ENCODE data around the gene CCR5. TPM values are rescaled to one million over a fixed set of nuclear protein-coding genes. Genes with fewer than 3 reads are reported as not detected.

The CCR5 gene
- polyA plus RNA-seq, 3 donors, result 1.2 to 3.6 (median 3.1) TPM

DNA sequence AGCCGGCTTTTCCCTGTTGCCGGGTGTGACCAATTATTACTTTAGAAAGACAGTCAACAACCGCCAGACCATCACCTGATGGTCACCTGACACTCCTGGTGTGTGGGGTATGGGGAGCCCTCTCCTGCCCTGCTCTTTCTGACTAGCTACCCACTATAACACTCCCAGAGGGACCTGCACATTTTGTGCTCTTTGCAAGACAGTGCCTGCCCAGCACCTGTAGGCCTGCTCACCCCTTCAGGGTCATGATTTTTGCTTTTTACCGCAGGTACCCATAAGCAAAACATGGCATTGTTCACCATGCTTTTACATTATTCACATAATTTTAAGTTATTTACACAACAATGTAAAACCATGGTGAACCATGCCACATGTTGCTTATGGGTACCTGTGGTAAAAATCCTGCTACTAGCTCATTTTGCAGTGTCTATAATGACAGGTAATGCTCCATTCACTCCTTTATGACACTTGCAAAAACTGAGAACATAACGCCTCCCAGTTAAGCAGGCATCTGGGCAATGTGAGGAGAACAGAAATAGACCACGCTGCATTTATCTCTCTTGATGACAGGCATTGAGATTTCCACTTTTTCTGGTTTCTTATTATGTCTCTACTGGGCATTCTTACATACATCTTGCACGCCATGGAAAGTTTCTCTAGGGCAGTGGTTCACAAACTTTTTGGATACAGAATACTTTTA lies 46.2 kb downstream of the CCR5 start:
- no peak for DNase-seq
- H3K4me1 Mint-ChIP-seq, result peaks cover 30% of the 10 kb centered on the region
- no peaks in the 10 kb centered on the region for H3K79me2 ChIP-seq (ENCODE audit: insufficient read depth, low read length)
- H3K27ac Mint-ChIP-seq, result no peak overlapping the region
- no peak overlapping the region for H3K27ac ChIP-seq (ENCODE audit: low read depth in 1 of 2, low read length in 2 of 2)
- H3K9me3 Mint-ChIP-seq, result peaks cover 0 to 3% (median 0%) of the 10 kb centered on the region in 7 donors
- WGBS (ENCODE audit: insufficient coverage), result 100% methylated on average over 2 of the region's 7 CpGs
- no peaks in the 10 kb centered on the region for H3K9me3 ChIP-seq (replicated peaks in 1 of 2; ENCODE audit: control insufficient read depth in 1 of 2, insufficient read depth in 1 of 2, low read length in 2 of 2)
- peaks cover 0 to 2% (median 1%) of the 10 kb centered on the region in 3 donors for H3K27me3 Mint-ChIP-seq (ENCODE audit: low read depth in 3 of 3)
- intact Hi-C loops (cut with micrococcal nuclease), result no loop called here
- H3K4me2 ChIP-seq (replicated peaks; ENCODE audit: extremely low read depth, low read length, poor library complexity, severe bottlenecking), result no peak overlapping the region
- no peak overlapping the region for H3K9ac ChIP-seq (ENCODE audit: insufficient read depth, low read length, poor library complexity, severe bottlenecking)
- H3K27me3 ChIP-seq (ENCODE audit: control insufficient read depth in 2 of 2, insufficient read depth in 2 of 2, low read length in 2 of 2), result no peaks in the 10 kb centered on the region
- peak overlapping the region; percentile 36 for H2AFZ ChIP-seq (ENCODE audit: insufficient read depth, low read depth, low read length, poor library complexity, severe bottlenecking)
- no peak overlapping the region for H3K4me3 Mint-ChIP-seq
- TF ChIP-seq, protein P1, sequence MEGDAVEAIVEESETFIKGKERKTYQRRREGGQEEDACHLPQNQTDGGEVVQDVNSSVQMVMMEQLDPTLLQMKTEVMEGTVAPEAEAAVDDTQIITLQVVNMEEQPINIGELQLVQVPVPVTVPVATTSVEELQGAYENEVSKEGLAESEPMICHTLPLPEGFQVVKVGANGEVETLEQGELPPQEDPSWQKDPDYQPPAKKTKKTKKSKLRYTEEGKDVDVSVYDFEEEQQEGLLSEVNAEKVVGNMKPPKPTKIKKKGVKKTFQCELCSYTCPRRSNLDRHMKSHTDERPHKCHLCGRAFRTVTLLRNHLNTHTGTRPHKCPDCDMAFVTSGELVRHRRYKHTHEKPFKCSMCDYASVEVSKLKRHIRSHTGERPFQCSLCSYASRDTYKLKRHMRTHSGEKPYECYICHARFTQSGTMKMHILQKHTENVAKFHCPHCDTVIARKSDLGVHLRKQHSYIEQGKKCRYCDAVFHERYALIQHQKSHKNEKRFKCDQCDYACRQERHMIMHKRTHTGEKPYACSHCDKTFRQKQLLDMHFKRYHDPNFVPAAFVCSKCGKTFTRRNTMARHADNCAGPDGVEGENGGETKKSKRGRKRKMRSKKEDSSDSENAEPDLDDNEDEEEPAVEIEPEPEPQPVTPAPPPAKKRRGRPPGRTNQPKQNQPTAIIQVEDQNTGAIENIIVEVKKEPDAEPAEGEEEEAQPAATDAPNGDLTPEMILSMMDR (IDR thresholded peaks at IDR 0.05), result no peak
- H3K4me3 ChIP-seq (replicated peaks in 1 of 3; ENCODE audit: low read depth in 2 of 3, low read length in 3 of 3), result no peak overlapping the region
- H3K4me1 ChIP-seq (ENCODE audit: control insufficient read depth in 1 of 2, insufficient read depth in 2 of 2, low read length in 2 of 2), result peaks cover 6 to 13% of the 10 kb centered on the region in 2 donors
- no peaks in the 10 kb centered on the region for H3K36me3 Mint-ChIP-seq
- H4K20me1 ChIP-seq (ENCODE audit: insufficient read depth, low read length), result no peaks in the 10 kb centered on the region
- H3K36me3 ChIP-seq (replicated peaks in 1 of 2; ENCODE audit: control insufficient read depth in 1 of 2, insufficient read depth in 2 of 2, low read length in 2 of 2), result no peaks in the 10 kb centered on the region

DNA sequence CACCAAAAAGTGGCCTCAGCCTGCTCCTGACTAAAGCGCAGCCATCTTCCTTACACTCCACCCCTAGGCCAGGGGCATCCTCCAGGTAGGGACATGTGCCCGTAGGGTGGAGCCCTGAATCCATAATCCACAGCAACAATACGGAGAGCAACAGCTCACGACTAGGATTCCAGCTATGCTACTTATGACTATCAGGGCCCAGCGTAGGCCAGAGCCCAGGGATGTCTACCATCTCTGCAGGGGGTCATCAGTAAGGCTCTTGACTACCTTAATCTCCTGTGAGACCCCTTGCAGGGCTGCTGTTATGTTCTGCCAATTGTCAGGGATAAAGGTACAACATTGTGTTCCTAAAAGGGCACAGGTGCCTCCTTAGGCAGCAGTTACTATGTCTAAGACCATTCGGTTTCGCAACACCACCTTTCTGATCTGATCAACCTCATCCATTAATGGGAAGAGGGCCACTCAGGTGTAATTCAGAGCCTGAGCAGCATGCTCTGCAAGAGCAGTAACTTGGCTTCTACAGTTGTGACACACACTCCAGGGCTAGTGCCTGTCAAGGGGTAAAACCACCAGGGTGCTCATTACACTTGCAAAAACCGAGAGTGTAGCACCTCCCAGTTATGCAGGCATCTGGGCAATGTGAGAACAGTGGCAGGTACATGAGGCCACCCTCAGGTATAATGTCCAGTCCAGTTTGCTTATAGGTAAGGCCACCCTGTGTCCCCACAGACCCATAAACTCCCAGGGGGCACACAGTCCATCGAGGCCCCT lies 47.3 kb downstream of the CCR5 start:
- intact Hi-C loops (cut with micrococcal nuclease), result no loop called here
- Mint-ChIP-seq H3K4me3 (no peak overlapping the region), H3K4me1 (peaks cover 21% of the 10 kb centered on the region), H3K27ac (no peak overlapping the region), H3K27me3 (ENCODE audit: low read depth in 3 of 3) (peaks cover 0 to 3% (median 0%) of the 10 kb centered on the region in 3 donors), H3K9me3 (peaks cover 0 to 3% (median 0%) of the 10 kb centered on the region in 7 donors), H3K36me3 (no peaks in the 10 kb centered on the region)
- Histone ChIP-seq H4K20me1 (ENCODE audit: insufficient read depth, low read length) (no peaks in the 10 kb centered on the region), H2AFZ (ENCODE audit: insufficient read depth, low read depth, low read length, poor library complexity, severe bottlenecking) (no peak overlapping the region), H3K27me3 (ENCODE audit: control insufficient read depth in 2 of 2, insufficient read depth in 2 of 2, low read length in 2 of 2) (no peaks in the 10 kb centered on the region), H3K27ac (ENCODE audit: low read depth in 1 of 2, low read length in 2 of 2) (no peak overlapping the region), H3K9me3 (replicated peaks in 1 of 2; ENCODE audit: control insufficient read depth in 1 of 2, insufficient read depth in 1 of 2, low read length in 2 of 2) (no peaks in the 10 kb centered on the region), H3K36me3 (replicated peaks in 1 of 2; ENCODE audit: control insufficient read depth in 1 of 2, insufficient read depth in 2 of 2, low read length in 2 of 2) (no peaks in the 10 kb centered on the region), H3K79me2 (ENCODE audit: insufficient read depth, low read length) (no peaks in the 10 kb centered on the region), H3K9ac (ENCODE audit: insufficient read depth, low read length, poor library complexity, severe bottlenecking) (no peak overlapping the region), H3K4me1 (ENCODE audit: control insufficient read depth in 1 of 2, insufficient read depth in 2 of 2, low read length in 2 of 2) (peaks cover 6% of the 10 kb centered on the region in 2 donors), H3K4me3 (replicated peaks in 1 of 3; ENCODE audit: low read depth in 2 of 3, low read length in 3 of 3) (no peak overlapping the region), H3K4me2 (replicated peaks; ENCODE audit: extremely low read depth, low read length, poor library complexity, severe bottlenecking) (no peak overlapping the region)
- DNase-seq, result no peak
- 99% methylated on average over 9 of the region's 9 CpGs for WGBS (ENCODE audit: insufficient coverage)
- TF ChIP-seq, protein P1 (IDR thresholded peaks at IDR 0.05), result no peak

Data from CD14-positive monocyte (primary cell).